ENCODE data around the gene ZFHX2. TPM values are rescaled to one million over a fixed set of nuclear protein-coding genes. Genes with fewer than 3 reads are reported as not detected.
"Not testable (repeated sequence)": the region's sequence is repeated elsewhere in the genome, so short reads cannot be mapped to it uniquely, and the experiment has no call there.

ZFHX2 gene
- 1 to 10 TPM in 9 of 12 donors, under 1 TPM in 2, not detected in 1; 0.89 to 4.0 (median 1.7) TPM for polyA plus RNA-seq (ENCODE audit: insufficient read length in 12 of 12)
- long read RNA-seq, donor 1 = 0 reads
- long read RNA-seq, donor 2, partial matches to known transcripts = 0 of 10 reads
- long read RNA-seq, donor 2, other reads (novel, unspliced or antisense) = 10 of 10 reads
- long read RNA-seq, donor 3 = 0 reads
- long read RNA-seq, donor 4 = 0 reads
- long read RNA-seq, donor 5 = 0 reads
- long read RNA-seq, donor 6 = 0 reads
- long read RNA-seq, donor 7 = 0 reads
- long read RNA-seq, donor 8, partial matches to known transcripts = 9 of 9 reads
- long read RNA-seq, donor 8, other reads (novel, unspliced or antisense) = 0 of 9 reads
- long read RNA-seq, donor 9 = 0 reads
- long read RNA-seq, donor 10 = 0 reads
- long read RNA-seq, donor 11, partial matches to known transcripts = 9 of 9 reads
- long read RNA-seq, donor 11, other reads (novel, unspliced or antisense) = 0 of 9 reads

DNA sequence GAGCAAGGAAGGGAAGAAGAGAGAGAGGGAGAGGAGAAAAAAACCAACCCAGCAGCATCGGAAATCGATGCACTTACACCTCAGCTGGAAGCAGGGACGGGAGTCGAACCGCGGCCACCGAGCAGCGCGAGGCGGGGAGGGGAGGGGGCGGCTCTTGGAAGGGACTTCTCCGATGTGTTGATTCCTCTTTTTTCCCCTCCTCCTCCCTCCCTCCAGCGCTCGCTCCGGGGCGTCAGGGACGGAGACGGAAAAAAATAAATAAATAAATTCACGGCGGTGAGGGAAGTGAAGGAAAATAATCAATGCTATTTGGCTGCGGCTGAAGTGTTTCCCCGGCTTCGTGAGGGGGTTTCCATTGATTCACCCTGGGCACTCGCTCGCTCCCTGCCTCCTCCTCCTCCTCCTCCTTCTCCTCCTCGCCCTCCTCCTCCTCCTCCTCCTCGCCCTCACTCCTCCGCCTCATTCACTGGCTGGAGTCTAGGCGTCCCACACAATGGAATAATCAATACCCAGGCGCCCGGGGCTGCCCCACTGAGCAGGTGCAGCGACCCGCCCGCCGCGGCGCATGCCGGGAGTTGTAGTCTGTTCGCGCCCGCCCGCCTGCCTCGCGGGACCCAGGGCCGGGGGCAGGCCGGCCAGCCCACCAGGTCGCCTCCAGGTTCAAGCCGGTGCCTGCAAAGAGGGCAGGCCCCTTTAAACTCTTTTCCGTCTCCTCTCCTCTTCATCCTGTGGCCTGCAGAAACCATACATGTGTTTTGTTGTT lies at the start of gene ZFHX2:
TSS of gene ZFHX2 (minus strand) at position 500 of the 763 bp plus-strand sequence. CDS start 16,440 bp downstream, outside the sequence.
- DNase-seq = peak; percentile 67

DNA sequence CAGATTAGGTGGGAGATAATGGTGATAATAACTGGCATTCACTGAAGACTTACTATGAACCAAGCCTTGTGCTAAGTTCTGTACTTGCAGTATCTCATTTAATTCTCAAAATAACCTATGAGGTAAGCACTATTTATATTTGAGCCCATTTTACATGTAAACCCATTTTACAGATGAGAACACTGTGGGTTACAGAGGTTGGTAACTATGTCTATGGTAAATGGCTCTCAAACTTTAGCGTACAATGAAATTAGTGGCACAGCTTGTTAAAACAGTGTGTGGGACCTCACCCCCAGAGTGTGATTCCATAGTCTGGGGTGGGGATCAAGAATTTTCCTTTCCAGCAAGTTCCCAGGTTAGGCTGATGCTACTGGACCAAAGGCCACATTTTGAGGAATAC lies 49.2 kb upstream of the ZFHX2 start:
- no peak for DNase-seq

DNA sequence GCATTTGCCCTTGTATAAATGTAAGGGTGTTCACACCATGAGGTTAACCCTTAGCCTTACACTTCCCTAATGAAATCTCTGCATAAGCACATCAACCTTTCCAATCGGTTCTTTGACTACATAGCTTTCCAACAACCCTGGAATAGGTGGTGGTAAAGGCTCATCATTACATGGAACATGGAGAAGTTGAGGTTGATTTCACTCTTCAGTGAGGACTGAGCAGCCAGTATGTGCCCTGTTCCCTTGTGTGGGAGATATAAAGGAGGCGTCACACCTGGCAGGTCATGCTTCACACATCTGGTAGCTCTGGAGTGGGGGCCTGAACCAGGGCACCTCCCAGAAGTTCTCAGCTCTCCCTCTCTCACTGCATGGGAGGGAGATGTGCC lies 48.8 kb upstream of the ZFHX2 start:
- DNase-seq = no peak

DNA sequence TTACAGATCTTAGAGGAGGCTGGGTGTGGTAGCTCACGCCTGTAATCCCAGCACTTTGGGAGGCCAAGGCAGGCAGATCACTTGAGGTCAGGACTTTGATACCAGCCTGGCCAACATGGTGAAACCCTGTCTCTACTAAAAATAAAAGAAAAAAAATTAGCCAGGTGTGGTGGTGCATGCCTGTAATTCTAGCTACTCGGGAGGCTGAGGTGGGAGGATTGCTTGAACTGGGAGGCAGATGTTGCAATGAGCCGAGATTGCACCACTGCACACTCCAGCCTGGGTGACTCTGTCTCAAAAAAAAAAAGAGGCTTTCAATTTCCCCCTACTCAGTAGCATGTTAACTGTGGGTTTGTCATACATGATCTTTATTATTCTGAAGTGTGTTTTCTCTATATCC lies 42.6 kb upstream of the ZFHX2 start:
- DNase-seq = not testable (repeated sequence)

- DNase-seq = no peak
These were observed 38.6 kb upstream of the ZFHX2 start for GRCh38 chr14:23590198-23590597.

GRCh38 chr14:23589606-23590005 lies 38.0 kb upstream of the ZFHX2 start:
- DNase-seq = no peak

DNA sequence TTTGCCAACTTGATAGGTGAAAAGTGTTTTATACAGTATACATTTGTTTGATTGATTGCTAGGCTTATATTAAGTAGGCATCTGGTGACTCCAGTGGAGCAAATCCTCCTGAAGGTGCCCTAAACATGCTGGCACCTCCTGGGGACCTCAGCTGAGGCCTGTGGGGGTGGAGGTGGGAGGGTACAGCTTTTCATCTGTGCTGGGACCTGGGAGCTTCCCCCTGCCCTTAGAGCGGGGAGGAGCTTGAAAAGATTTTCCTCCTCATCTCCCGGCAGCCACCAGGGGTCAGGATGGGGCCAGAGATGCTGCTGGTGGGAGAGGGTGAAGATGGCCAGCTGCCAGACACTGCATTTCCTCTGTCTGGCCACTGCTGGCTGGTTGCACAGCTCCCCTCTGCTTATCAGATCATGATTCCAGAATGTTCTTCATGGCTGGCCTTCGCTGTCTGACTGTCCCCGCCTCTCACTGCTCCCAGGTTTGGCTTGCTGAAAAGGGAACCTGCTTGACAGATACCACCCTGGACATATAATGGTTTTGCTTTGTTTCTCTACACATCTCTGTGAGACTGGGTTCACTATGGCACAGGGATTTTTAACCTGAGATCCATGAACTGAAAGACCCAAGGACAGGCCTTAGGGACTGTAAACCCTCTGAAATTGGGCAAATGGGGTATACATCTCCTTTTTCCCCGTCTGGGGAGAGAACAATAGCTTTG lies 37.5 kb upstream of the ZFHX2 start:
- peak; percentile 88 for DNase-seq

GRCh38 chr14:23584527-23585203 lies 33.1 kb upstream of the ZFHX2 start:
- not testable (repeated sequence) for DNase-seq

DNA sequence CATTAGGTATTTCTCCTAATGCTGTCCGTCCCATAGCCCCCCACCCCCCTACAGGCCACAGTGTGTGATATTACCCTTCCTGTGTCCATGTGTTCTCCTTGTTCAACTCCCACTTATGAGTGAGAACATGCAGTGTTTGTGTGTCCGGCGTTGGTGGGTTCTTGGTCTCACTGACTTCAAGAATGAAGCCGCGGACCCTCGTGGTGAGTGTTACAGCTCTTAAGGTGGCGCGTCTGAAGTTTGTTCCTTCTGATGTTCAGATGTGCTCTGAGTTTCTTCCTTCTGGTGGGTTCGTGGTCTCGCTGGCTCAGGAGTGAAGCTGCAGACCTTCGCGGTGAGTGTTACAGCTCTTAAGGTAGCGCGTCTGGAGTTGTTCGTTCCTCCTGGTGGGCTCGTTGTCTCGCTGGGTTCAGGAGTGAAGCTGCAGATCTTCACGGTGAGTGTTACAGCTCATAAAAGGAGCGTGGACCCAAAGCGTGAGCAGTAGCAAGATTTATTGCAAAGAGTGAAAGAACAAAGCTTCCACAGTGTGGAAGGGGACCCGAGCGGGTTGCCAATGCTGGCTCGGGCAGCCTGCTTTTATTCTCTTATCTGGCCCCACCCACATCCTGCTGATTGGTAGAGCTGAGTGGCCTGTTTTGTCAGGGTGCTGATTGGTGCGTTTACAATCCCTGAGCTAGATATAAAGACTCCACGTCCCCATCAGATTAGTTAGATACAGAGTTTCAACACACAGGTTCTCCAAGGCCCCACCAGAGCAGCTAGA lies 32.4 kb upstream of the ZFHX2 start:
- DNase-seq = not testable (repeated sequence)

DNA sequence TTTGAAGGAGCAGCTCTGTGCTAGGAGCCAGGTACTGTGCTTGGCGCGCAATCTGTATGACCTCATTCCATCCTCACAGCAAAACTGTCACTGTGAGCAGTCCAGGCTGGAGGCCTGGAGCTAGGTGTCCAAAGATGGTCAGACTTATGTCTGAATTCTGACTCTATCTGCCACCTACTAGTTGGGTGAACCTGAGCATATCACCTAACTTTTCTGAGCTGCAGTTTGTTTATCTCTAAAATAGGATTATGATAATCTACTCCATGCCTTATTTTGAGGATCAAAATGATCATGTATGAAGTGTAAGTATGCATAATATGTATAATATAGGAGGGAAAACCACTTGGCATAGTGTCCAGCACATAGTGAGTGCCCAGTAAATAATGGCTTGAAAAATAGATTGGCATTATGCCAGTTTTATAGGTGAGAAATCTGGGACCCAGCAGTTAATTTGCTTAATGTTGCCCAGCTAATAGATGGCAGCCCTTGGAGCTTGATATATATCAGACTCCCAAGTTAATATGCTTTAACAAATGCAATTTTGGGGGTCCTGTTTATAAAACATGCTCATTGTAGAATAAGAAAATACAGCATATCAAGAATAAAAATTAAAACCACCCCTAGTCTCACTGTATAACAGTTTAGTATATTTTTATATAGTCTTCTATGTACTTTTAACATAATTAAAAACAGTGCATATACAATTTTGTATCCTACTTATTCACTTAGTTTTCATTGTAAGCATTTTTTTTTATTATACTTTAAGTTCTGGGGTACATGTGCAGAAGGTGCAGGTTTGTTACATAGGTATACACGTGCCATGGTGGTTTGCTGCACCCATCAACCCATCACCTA lies 31.6 kb upstream of the ZFHX2 start:
- no peak for DNase-seq

DNA sequence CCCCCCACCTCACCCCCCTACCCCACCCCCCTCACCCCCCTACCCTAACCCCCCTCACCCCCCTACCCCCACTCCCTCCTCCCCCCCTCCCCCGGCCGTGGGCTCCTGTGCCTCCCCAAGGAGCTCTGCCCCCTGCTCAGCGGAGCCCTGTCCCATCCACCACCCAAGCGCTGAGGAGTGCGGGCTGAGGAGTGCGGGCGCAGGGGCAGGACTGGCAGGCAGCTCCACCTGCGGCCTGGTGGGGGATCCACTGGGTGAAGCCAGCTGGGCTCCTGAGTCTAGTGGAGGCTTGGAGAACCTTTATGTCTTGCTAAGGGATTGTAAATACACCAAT lies 29.4 kb upstream of the ZFHX2 start:
- no peak for DNase-seq

DNA sequence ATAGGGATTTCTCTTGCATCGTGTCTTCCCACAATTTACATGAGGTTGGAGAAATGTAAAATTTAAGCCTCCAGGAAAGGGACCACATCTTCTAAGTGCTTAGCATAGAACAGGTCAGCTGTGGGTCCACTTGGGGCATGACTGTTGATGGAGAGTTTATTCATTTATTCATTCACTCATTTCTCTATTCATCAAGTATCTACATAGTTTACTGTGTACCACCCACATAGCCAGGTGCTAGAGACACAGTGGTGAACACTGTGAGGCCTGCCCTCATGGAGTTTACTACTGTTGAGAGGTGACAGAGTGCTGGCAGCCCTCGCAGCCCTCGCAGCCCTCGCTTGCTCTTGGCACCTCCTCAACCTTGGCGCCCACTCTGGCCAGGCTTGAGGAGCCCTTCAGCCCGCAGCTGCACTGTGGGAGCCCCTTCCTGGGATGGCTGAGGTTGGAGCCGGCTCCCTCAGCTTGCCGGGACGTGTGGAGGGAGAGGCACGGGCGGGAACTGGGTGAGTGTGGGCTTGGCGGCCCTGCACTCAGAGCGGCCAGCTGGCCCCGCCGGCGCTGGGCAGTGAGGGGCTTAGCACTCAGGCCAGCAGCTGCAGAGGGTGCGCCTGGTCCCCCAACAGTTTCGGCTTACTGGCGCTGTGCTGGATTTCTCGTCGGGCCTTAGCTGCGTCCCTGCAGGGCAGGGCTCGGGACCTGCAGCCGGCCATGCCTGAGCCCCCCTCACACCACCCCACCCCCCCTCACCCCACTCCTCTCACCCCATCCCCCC lies 28.8 kb upstream of the ZFHX2 start:
- no peak for DNase-seq

DNA sequence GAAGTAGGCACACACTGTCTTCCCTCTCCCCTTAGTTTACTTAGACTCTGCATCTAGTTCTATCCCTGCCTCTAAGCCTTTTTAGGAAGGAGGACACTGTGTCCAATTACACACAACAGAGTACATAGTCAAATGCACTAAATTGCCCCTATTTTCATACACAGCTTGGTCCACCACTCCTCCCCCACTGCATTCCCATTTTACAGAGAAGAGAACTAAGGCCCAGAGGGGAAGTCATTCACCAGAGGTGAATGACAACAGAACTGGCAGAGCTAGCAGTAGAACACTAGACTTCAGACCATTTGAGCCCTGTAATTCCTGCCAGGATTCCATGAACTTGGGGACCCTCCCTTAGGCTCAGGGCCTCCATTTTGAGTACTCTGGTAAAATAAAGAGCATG lies 28.2 kb upstream of the ZFHX2 start:
- no peak for DNase-seq

GRCh38 chr14:23579311-23579630 lies 27.7 kb upstream of the ZFHX2 start:
- no peak for DNase-seq

DNA sequence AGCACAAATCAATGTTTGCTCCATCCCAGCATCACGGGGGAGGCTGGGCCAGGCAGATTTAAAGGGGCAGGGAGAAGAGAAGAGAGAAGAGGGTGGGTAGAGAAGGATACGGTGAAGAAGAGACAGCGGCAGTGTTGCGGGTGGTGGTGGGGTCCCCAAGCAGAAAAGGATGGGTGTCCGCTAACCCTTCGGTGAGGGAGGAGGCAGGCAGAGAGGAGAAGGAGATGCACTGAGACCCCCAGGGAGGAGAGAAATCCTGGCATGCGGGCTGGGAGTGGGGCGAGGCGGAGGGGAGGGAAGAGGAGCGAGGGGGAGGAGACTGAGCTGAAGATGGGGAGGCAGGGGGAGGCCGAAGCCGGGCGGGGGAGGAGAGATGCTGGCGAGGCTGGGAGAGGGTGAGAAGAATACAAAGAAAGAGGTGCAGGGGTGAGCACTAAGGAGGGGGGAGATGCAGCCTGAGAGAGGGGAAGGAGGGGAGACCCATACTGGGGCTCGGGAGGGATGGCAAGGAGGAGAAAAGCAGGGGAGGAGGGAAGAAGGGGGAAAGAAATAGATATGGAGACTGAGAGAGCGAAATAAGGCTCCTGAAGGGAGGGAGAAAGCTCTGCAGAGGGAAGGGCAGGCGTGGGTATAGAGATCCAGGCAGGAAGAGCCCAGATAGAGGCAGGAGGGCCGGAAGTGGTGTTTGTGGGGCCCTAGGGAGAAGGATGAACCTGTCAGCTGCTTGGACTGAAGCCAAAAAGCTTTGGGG lies 27.2 kb upstream of the ZFHX2 start, which contains the start of gene JPH4:
TSS of gene JPH4 (minus strand) at position 231 of the 751 bp plus-strand sequence. CDS start 1,337 bp downstream, outside the sequence.
- no peak for DNase-seq

DNA sequence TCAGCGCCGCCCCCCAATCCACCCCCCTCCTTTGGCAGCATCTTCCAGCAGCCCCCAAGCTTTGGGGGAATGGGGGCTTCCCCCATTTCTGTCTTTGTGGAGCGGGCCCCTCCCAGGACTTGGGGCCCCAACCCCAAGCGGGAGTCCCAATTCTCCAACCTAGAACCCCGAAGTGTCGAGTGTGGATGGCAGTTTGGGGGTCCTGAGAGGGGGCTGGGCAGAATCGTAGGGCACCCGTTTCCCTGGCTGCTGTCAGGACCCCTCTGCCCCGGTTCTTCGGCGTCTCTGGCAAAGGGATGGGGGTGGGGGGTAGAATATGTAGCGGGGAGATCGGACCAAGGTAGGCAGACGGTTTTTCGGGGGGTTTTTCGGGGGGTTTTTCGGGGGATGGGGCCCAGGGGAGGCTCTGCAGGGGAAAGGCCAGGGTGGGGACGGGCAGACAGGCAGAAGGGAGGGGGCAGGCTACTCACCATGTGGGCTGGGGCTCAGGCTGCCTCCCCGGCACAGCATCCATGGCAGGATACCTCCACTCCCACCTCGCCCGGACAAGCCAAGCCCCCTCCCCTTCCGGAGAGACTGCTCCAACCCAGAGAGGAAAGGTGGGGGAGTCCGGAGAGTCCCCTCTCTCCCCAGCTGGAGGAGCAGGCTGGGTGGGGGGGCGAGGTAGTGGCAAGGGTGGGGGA lies 26.3 kb upstream of the ZFHX2 start:
- DNase-seq = no peak

- DNase-seq = no peak
These were observed 25.6 kb upstream of the ZFHX2 start for GRCh38 chr14:23577004-23577681.

Data from muscle of arm (tissue), 14 donors.